ENCODE results near the gene ARNT2.

The ARNT2 gene

GRCh38 chr15:80442728-80443403 is 38.7 kb downstream of the ARNT2 start:
- DNase-seq = no peak

- DNase-seq = no peak
These were observed 40.6 kb downstream of the ARNT2 start for GRCh38 chr15:80444680-80445251.

DNA sequence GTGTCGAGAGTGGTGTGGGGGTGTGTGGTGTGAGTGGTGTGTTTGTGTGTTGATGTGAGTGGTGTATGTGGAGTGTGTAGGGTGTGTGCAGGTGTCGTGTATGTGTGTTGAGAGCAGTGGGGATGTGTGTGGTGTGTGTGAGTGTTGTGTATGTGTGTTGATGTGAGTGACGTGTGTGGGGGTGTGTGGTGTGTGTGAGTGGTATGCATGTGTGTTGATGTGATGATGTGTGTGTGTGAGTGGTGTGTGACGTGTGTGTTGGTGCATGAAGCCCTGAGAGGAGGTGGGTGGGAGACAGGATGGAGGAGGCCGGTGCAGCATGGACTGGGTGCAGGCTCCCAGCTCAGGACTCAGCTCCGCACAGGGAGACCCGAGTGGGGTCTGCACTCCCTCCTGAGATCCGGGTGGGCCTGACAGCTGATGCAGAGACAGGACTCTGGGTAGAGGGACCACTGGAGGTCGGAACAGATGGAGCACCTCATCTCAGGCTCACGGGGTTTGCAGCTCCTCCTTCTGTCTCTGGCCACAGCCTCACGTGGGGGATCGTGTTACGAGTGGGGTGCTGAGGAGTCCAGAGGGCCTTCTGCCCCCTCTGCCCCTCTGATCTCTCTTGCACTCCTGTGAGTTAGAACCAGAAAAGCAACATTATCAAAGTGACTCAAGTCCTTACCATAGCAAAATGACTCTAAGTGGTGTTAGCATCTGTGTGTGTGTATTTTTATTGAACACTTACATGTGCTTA is 41.3 kb downstream of the ARNT2 start:
- DNase-seq = no peak

- DNase-seq = no peak
These were observed 42.9 kb downstream of the ARNT2 start for GRCh38 chr15:80447077-80447476.

- DNase-seq = no peak
These were observed 45.6 kb downstream of the ARNT2 start for GRCh38 chr15:80449825-80450224.

GRCh38 chr15:80450811-80451321 is 46.7 kb downstream of the ARNT2 start:
- no peak for DNase-seq

DNA sequence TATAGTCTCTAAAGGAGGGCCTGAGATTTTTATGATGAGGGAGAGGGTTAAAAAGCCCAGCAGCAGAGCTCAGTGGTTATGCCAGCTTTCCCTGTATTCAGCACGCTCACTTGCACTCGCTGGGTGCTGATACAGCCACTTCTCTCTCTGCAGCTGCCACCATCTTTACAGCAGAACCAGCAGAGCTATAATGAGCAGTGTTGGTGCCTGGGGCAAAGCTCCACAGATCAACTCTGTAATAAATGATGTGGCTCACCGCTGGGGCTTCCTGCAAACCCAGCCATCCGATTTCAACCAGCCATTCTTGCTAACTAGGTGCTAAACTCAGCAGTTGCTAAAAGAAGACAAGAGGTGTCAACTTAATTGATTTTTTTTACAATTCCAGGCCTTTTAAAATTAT is 48.0 kb downstream of the ARNT2 start:
- DNase-seq = no peak

DNA sequence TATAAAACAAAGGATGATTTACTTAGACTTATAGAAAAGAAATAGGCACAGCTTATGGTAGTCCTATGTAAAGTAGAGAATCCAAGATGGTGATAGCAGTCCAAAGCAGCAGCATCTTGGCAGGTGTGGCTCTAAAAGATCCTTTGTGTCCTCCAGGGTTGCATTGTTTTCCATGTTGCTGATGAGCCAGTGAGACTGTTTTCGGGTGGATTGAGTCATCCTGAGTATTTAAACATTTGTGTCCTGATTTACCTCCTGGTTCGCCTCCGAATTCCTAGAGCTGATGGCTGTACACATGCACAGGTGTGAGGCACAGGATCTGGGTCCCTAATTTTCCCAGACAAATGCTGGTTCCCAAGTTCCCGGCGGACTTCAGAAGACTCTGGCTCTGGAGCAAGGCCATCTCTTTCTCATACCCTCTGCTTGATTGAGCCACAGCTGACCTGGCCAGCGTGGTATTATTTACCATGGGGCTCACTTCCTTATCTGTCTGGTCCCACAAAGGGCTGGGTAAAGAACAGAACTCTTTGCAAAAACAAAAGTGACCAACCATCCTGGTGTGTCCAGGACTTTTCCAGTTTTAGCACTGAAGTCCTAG is 51.0 kb downstream of the ARNT2 start:
- DNase-seq = no peak

DNA sequence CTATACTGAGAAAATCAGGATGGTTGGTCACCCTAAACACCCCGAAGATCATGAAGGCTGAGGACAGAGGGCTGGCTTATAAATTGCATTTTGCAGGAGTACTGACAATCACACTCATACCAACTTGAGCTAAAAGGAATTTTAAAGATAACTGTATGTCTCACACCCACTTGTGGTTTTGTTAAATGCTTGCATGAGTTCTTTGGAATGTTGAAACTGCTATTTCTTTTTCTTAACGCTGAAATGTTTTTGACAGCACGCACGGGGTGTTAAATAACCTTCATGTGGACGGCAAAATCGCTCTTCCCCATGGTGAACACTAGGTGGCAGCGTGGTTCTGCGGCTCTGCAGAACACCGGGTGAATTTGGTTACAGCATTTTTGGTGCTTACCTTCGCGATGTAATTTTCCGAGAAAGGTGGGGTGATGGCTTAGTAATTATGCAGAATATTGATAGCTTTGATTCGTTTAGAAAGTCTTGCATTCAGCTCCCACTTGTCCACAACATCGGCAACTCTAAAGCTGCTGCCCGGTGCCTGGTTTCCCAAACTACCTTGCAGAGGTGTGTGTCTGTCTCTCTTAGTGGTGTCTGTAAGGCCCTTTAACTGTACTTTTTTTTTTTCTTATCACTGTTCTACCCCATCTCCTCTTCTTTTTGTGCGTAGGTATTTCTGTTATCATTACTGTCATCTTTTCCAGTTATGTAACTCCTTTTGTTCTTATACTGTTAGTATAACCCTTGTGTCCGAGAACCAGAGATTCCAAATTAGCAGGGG is 51.7 kb downstream of the ARNT2 start:
- peak; percentile 12 for DNase-seq

GRCh38 chr15:80456517-80457492 is 52.6 kb downstream of the ARNT2 start:
- DNase-seq = no peak

GRCh38 chr15:80457896-80458295 is 53.7 kb downstream of the ARNT2 start:
- no peak for DNase-seq

- DNase-seq = no peak
These were observed 54.4 kb downstream of the ARNT2 start for GRCh38 chr15:80458580-80458979.

GRCh38 chr15:80459380-80459779 is 55.2 kb downstream of the ARNT2 start:
- no peak for DNase-seq

GRCh38 chr15:80459818-80460217 is 55.6 kb downstream of the ARNT2 start:
- DNase-seq = no peak

DNA sequence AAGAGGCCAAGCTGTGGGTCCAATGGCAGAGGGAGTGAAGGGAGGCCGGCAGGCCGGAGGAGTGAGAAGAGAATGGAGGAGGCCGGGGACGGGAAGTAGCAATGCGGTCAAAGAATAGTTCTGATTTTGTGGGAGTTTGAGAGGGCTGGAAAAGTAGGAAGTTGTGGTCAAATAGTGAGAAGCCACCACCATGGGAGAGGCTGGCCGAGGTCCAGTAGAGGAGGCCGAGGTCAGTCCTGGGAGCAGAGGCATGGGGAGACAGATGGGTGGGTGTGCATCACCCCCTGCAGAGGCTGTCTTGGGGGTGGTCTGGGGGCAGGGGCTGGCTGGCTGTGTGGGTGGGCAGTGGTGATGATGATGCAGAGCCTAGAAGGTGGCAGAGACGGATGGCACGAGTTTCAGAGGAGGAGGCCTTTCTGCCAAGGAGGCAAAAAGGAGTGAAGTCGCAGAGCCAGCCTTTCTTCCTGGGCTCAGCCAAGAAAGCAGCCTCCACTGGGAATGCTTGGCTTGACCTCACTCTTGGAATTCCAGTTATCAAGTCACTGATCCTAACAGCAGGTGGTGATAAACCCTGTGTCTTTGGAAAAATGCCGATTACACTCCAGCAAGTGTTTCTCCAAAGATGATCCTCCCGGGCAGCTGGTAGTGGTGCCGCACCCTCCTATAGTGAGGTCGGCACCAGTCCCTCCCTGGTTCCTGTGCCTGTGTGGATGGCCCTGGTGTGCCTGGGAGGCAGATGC is 57.3 kb downstream of the ARNT2 start:
- DNase-seq = no peak

DNA sequence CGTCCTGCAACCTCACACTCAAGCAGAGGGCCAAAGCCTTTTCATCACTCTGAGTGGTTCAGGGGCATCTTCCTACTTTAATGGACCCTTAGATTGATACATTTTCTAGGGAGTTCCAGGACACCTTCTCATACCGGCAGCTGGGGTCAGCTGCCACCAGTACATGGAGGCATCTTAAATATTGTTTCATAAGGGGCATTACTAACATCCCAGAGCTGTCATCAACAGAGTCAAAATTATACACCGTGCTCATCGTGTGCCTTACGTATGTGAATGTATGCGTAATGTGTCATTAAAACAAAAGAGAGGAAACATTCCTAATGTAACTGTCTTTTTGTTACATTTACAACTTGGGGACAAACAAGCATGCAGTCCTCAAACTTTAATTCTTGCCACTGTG is 57.9 kb downstream of the ARNT2 start:
- DNase-seq = no peak

GRCh38 chr15:80462836-80463512 is 58.8 kb downstream of the ARNT2 start:
- no peak for DNase-seq

GRCh38 chr15:80464951-80465625 is 60.9 kb downstream of the ARNT2 start:
- no peak for DNase-seq

DNA sequence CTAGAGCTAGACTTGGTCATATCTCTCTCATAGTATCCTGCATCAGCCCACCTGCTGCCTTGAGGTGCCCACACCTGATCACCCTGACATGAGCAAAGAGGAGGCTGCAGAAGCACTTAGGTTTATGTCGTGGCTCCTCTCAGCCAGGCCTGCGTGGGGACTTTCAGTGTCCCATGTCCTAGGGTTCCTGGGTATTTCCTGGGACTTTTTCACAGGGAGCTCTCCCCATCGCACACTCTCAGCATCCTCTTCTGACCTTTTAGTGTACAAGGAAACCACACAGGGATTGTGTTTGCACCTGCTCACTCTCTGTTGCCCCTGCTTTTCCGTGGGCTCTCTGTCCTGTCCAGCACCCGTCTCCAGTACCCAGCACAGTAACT is 61.4 kb downstream of the ARNT2 start:
- no peak for DNase-seq

- no peak for DNase-seq
These were observed 62.4 kb downstream of the ARNT2 start for GRCh38 chr15:80466543-80466942.

All from effector CD8-positive, alpha-beta T cell (primary cell).